ENCODE data around the gene INTS14. TPM values are rescaled to one million over a fixed set of nuclear protein-coding genes. Genes with fewer than 3 reads are reported as not detected.

Gene INTS14
- total and polyA plus RNA-seq, 9 of the 15 experiments (the other 6 are each of a cell fraction or from before 2014, with no cell fraction given): 30.5 to 92.4 (median 46.5) TPM

- TF ChIP-seq E2F1 (CRISPR knock-in tag; IDR thresholded peaks at IDR 0.05) (peak; percentile 88), SMAD1 (IDR thresholded peaks at IDR 0.05; ENCODE audit: low read depth, low read length, partially characterized antibody) (peak; percentile 75), ZNF146 (CRISPR knock-in tag; IDR thresholded peaks at IDR 0.05; ENCODE audit: unreplicated experiment) (peak; percentile 15), CREB5 (CRISPR knock-in tag; IDR thresholded peaks at IDR 0.05) (no peak; the same call in 1 of the 2 replicates), ZBTB9 (CRISPR knock-in tag; IDR thresholded peaks at IDR 0.05) (peak; percentile 58; the same call in 1 of the 2 replicates), ZNF24 (IDR thresholded peaks at IDR 0.05) (peak; percentile 64; the same call in 1 of the 2 replicates), SRF (CRISPR knock-in tag; IDR thresholded peaks at IDR 0.05) (peak in 1 of 2 experiments; percentile 77; a peak in 2 of 4 replicates), PATZ1 (CRISPR knock-in tag; IDR thresholded peaks at IDR 0.05; ENCODE audit: borderline replicate concordance) (0 out of 2 replicates have a peak, but pooled peaks have one; percentile 37), EZH2 (IDR thresholded peaks at IDR 0.05; ENCODE audit: borderline replicate concordance, low read depth, low read length) (no peak), ZBTB43 (CRISPR knock-in tag; IDR thresholded peaks at IDR 0.05) (no peak), HINFP (tag; conservative IDR thresholded peaks at IDR 0.05; ENCODE audit: low read depth) (no peak), HDAC3 (IDR thresholded peaks at IDR 0.05; ENCODE audit: borderline replicate concordance, partially characterized antibody) (peak; percentile 62), ZNF780A (CRISPR knock-in tag; IDR thresholded peaks at IDR 0.05) (no peak), ZNF76 (CRISPR knock-in tag; IDR thresholded peaks at IDR 0.05; ENCODE audit: borderline replicate concordance) (peak; percentile 41; the same call in 1 of the 2 replicates), BDP1 (IDR thresholded peaks at IDR 0.05; ENCODE audit: insufficient read depth, insufficient read length) (no peak), JUN (IDR thresholded peaks at IDR 0.05; ENCODE audit: borderline replicate concordance, low read depth, low read length) (peak; percentile 60; the same call in 1 of the 2 replicates), JUN (CRISPR knock-in tag; IDR thresholded peaks at IDR 0.05; ENCODE audit: borderline replicate concordance) (no peak; the same call in 1 of the 2 replicates)
Measured at GRCh38 chr15:65610871-65611718, at the start of gene INTS14 (continued).
